Fibroblast of skin of back (primary cell): Measurements from ENCODE around the gene SMCP.

Source experiments
- DNase-seq: peaks from one replicate; pipeline ENCODE4 v3.0.0-alpha.2; 2013

The SMCP gene

GRCh38 chr1:152886758-152887409, 8.8 kb downstream of the SMCP start:
- DNase-seq = peak; percentile 9

GRCh38 chr1:152888126-152888525, 10.0 kb downstream of the SMCP start:
- DNase-seq = no peak

- no peak for DNase-seq
Observed at GRCh38 chr1:152899027-152899426, 20.9 kb downstream of the SMCP start.

- DNase-seq = no peak
Observed at GRCh38 chr1:152899883-152900282, 21.8 kb downstream of the SMCP start.

GRCh38 chr1:152901631-152902030, 23.5 kb downstream of the SMCP start:
- DNase-seq = no peak

- DNase-seq = no peak
Observed at GRCh38 chr1:152902636-152903035, 24.5 kb downstream of the SMCP start.

- DNase-seq = no peak
Observed at GRCh38 chr1:152904688-152905440, 26.7 kb downstream of the SMCP start.

- DNase-seq = peak; percentile 89
Observed at GRCh38 chr1:152906023-152906565, 28.0 kb downstream of the SMCP start.

GRCh38 chr1:152907686-152908601, 29.8 kb downstream of the SMCP start, which contains the start of gene IVL:
TSS of gene IVL (plus strand) at chr1:152908546. CDS start at chr1:152909798, 1,252 bp downstream.
- no peak for DNase-seq

- DNase-seq = no peak
Observed at GRCh38 chr1:152909206-152909605, 31.1 kb downstream of the SMCP start.

GRCh38 chr1:152912471-152912870, 34.3 kb downstream of the SMCP start:
- DNase-seq = no peak

GRCh38 chr1:152912900-152913299, 34.8 kb downstream of the SMCP start:
- DNase-seq = no peak

- DNase-seq = no peak
Observed at GRCh38 chr1:152917794-152918193, 39.7 kb downstream of the SMCP start.

GRCh38 chr1:152919071-152919470, 40.9 kb downstream of the SMCP start:
- peak; percentile 62 for DNase-seq

- no peak for DNase-seq
Observed at GRCh38 chr1:152924191-152924590, 46.1 kb downstream of the SMCP start.

GRCh38 chr1:152926091-152926490, 48.0 kb downstream of the SMCP start:
- peak; percentile 37 for DNase-seq

- no peak for DNase-seq
Observed at GRCh38 chr1:152928671-152929070, 50.5 kb downstream of the SMCP start.

GRCh38 chr1:152932170-152932811, 54.2 kb downstream of the SMCP start:
- no peak for DNase-seq

- DNase-seq = no peak
Observed at GRCh38 chr1:152933196-152933595, 55.1 kb downstream of the SMCP start.
